Left ventricle myocardium inferior (tissue), 1 donor: ENCODE data around the gene C4orf51. TPM values are rescaled to one million over a fixed set of nuclear protein-coding genes. Genes with fewer than 3 reads are reported as not detected.

ENCODE experiments used
- DNase-seq: peaks from one replicate; pipeline ENCODE4 v3.0.0-alpha.2; 2020
- H3K27ac ChIP-seq: fragments of 200-600 bp; replicated peaks from 2 replicates; pipeline ENCODE4 v1.8.0; 2021
- H3K27me3 ChIP-seq: fragments of 200-600 bp; 2 replicates; pipeline ENCODE4 v1.8.0; 2021; ENCODE audit warnings: low read depth
- H3K36me3 ChIP-seq: fragments of 200-600 bp; 2 replicates; pipeline ENCODE4 v1.8.0; 2021
- H3K4me1 ChIP-seq: fragments of 200-600 bp; 2 replicates; pipeline ENCODE4 v1.8.0; 2021
- H3K4me3 ChIP-seq: fragments of 200-600 bp; 2 replicates; pipeline ENCODE4 v1.8.0; 2021; ENCODE audit warnings: mild to moderate bottlenecking, moderate library complexity
- H3K9me3 ChIP-seq: fragments of 200-600 bp; replicated peaks from 2 replicates; pipeline ENCODE4 v1.8.0; 2021
- CTCF ChIP-seq: fragments of 200-600 bp; IDR thresholded peaks from 2 replicates; pipeline ENCODE4 v1.8.0; 2021; ENCODE audit warnings: antibody characterized with exemption, mild to moderate bottlenecking, borderline replicate concordance
- intact Hi-C: fragments of 100-400 bp; cut with micrococcal nuclease; formaldehyde crosslinking; loops from one replicate; pipeline ENCODE4 v1.11.0; 2022
- total RNA-seq: library from RNA; stranded (reverse); fragmentation: NEBNext Ultra II Directional; extraction: Animal tissue kit (Norgen Biotek cat#: 25700); gene quantifications from one replicate; pipeline ENCODE4 v1.2.1, GENCODE V29; 2021
- donor health status: DM: no; HTN: yes; CAD: no; lungs with severe emphysema.

The C4orf51 gene
- total RNA-seq, 1 donor from 2014 or later: not detected

- no peaks in the 10 kb centered on the region for H3K27me3 ChIP-seq
- no peak for TF ChIP-seq CTCF
- no peak for DNase-seq
- H3K27ac ChIP-seq: no peak overlapping the region
- H3K4me3 ChIP-seq: no peak overlapping the region
- no peaks in the 10 kb centered on the region for H3K9me3 ChIP-seq
- H3K36me3 ChIP-seq: peaks cover 27% of the 10 kb centered on the region
- no peaks in the 10 kb centered on the region for H3K4me1 ChIP-seq
- intact Hi-C loops: no loop called here
Observed at GRCh38 chr4:145756244-145756643, 76.3 kb downstream of the C4orf51 start.

GRCh38 chr4:145757188-145757587 lies 77.2 kb downstream of the C4orf51 start:
- Histone ChIP-seq H3K27ac (no peak overlapping the region), H3K4me3 (no peak overlapping the region), H3K27me3 (no peaks in the 10 kb centered on the region), H3K36me3 (peaks cover 32% of the 10 kb centered on the region), H3K9me3 (no peaks in the 10 kb centered on the region), H3K4me1 (peaks cover 4% of the 10 kb centered on the region)
- intact Hi-C loops: no loop called here
- no peak for TF ChIP-seq CTCF
- no peak for DNase-seq

GRCh38 chr4:145760176-145760575 lies 80.2 kb downstream of the C4orf51 start:
- Histone ChIP-seq H3K36me3 (peaks cover 55% of the 10 kb centered on the region), H3K27ac (no peak overlapping the region), H3K4me1 (peaks cover 9% of the 10 kb centered on the region), H3K27me3 (no peaks in the 10 kb centered on the region), H3K4me3 (no peak overlapping the region), H3K9me3 (no peaks in the 10 kb centered on the region)
- no peak for TF ChIP-seq CTCF
- intact Hi-C loops: no loop called here
- DNase-seq: no peak

- H3K4me1 ChIP-seq: peaks cover 9% of the 10 kb centered on the region
- TF ChIP-seq CTCF: no peak
- peak overlapping the region; percentile 25 for H3K4me3 ChIP-seq
- no peaks in the 10 kb centered on the region for H3K27me3 ChIP-seq
- peaks cover 61% of the 10 kb centered on the region for H3K36me3 ChIP-seq
- peak; percentile 66 for DNase-seq
- peak overlapping the region; percentile 74 for H3K27ac ChIP-seq
- intact Hi-C loops: no loop called here
- H3K9me3 ChIP-seq: no peaks in the 10 kb centered on the region
Observed at GRCh38 chr4:145760961-145761929, 81.3 kb downstream of the C4orf51 start.

- TF ChIP-seq CTCF: no peak
- DNase-seq: no peak
- H3K27me3 ChIP-seq: no peaks in the 10 kb centered on the region
- no peak overlapping the region for H3K4me3 ChIP-seq
- peaks cover 9% of the 10 kb centered on the region for H3K4me1 ChIP-seq
- peaks cover 2% of the 10 kb centered on the region for H3K9me3 ChIP-seq
- no peak overlapping the region for H3K27ac ChIP-seq
- intact Hi-C loops: no loop called here
- peaks cover 61% of the 10 kb centered on the region for H3K36me3 ChIP-seq
Observed at GRCh38 chr4:145762719-145763118, 82.8 kb downstream of the C4orf51 start.
